Measurements from ENCODE around the gene NUTM2B.
"Not testable (repeated sequence)": the region's sequence is repeated elsewhere in the genome, so short reads cannot be mapped to it uniquely, and the experiment has no call there.

- TF ChIP-seq, protein P1, sequence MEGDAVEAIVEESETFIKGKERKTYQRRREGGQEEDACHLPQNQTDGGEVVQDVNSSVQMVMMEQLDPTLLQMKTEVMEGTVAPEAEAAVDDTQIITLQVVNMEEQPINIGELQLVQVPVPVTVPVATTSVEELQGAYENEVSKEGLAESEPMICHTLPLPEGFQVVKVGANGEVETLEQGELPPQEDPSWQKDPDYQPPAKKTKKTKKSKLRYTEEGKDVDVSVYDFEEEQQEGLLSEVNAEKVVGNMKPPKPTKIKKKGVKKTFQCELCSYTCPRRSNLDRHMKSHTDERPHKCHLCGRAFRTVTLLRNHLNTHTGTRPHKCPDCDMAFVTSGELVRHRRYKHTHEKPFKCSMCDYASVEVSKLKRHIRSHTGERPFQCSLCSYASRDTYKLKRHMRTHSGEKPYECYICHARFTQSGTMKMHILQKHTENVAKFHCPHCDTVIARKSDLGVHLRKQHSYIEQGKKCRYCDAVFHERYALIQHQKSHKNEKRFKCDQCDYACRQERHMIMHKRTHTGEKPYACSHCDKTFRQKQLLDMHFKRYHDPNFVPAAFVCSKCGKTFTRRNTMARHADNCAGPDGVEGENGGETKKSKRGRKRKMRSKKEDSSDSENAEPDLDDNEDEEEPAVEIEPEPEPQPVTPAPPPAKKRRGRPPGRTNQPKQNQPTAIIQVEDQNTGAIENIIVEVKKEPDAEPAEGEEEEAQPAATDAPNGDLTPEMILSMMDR (IDR thresholded peaks at IDR 0.05): not testable (repeated sequence)
- not testable (repeated sequence) for TF ChIP-seq POLR2AphosphoS5, POLR2A, EP300 (IDR thresholded peaks at IDR 0.05)
Measured at GRCh38 chr10:79687406-79688150, 15.4 kb upstream of the NUTM2B start.

All from suprapubic skin (tissue), 4 donors.